Karpas-422 (cell line): ENCODE results near the gene TM9SF3. TPM values are rescaled to one million over a fixed set of nuclear protein-coding genes. Genes with fewer than 3 reads are reported as not detected.

Experiments used
- DNase-seq: peaks from one replicate; pipeline ENCODE4 v3.0.0-alpha.2; 2015
- H2AFZ ChIP-seq: fragments of 200-600 bp; sonication (generic); 2 replicates; pipeline ENCODE4 v1.6.1; 2014; ENCODE audit warnings: antibody characterized with exemption, low read length, mixed read lengths
- H3K27ac ChIP-seq: fragments of 200-600 bp; sonication (generic); 2 replicates; pipeline ENCODE4 v1.5.1; 2014; ENCODE audit warnings: mild to moderate bottlenecking, low read length, moderate library complexity
- H3K27me3 ChIP-seq: fragments of 200-600 bp; sonication (generic); 2 replicates; pipeline ENCODE4 v1.6.1; 2014; ENCODE audit warnings: low read length, mixed read lengths
- H3K36me3 ChIP-seq: fragments of 200-600 bp; sonication (generic); 2 replicates; pipeline ENCODE4 v1.6.1; 2014; ENCODE audit warnings: low read length, mixed read lengths; ENCODE audit not compliant: insufficient read depth
- H3K4me1 ChIP-seq: fragments of 200-600 bp; sonication (generic); 2 replicates; pipeline ENCODE4 v1.6.1; 2014; ENCODE audit warnings: mild to moderate bottlenecking, low read length, mixed read lengths
- H3K4me2 ChIP-seq: fragments of 200-600 bp; sonication (generic); 2 replicates; pipeline ENCODE4 v1.6.1; 2014; ENCODE audit warnings: low read length, low read depth, mild to moderate bottlenecking; ENCODE audit not compliant: poor library complexity, severe bottlenecking
- H3K4me3 ChIP-seq: fragments of 200-600 bp; sonication (generic); 2 replicates; pipeline ENCODE4 v1.5.1; 2014; ENCODE audit warnings: mild to moderate bottlenecking, antibody characterized with exemption, low read length, mixed read lengths
- H3K79me2 ChIP-seq: fragments of 200-600 bp; sonication (generic); 2 replicates; pipeline ENCODE4 v1.6.1; 2014; ENCODE audit warnings: mild to moderate bottlenecking, low read length, mixed read lengths
- H3K9ac ChIP-seq: fragments of 200-600 bp; sonication (generic); 2 replicates; pipeline ENCODE4 v1.6.0; 2014; ENCODE audit warnings: low read length
- H3K9me2 ChIP-seq: fragments of 200-600 bp; sonication (generic), shearing (Covaris generic); replicated peaks from 2 replicates; pipeline ENCODE4 v1.6.0; 2014; ENCODE audit warnings: mild to moderate bottlenecking, low read length, moderate library complexity; ENCODE audit not compliant: insufficient read depth
- H3K9me3 ChIP-seq: fragments of 300-700, 200-600 bp; sonication (generic); 2 replicates; pipeline ENCODE4 v1.6.1; 2014; ENCODE audit warnings: low read length, mixed read lengths
- H4K20me1 ChIP-seq: fragments of 200-600 bp; sonication (generic); 2 replicates; pipeline ENCODE4 v1.6.1; 2014; ENCODE audit warnings: mild to moderate bottlenecking, antibody characterized with exemption, low read length, low read depth; ENCODE audit not compliant: insufficient read depth
- total RNA-seq: library from RNA; depleted of rRNA; stranded (reverse); fragments of >200 nt; shearing (Covaris generic); gene quantifications from 2 replicates; pipeline ENCODE4 v1.2.3, GENCODE V29; 2014; ENCODE audit warnings: low replicate concordance

Gene TM9SF3
- total RNA-seq, 1 experiment from 2014 or later = 32.5 TPM

GRCh38 chr10:96609510-96609909, 22.7 kb upstream of the TM9SF3 start:
- no peak for DNase-seq
- H3K4me2 ChIP-seq = no peak overlapping the region
- H3K4me3 ChIP-seq = no peak overlapping the region
- no peak overlapping the region for H2AFZ ChIP-seq
- H3K4me1 ChIP-seq = no peaks in the 10 kb centered on the region
- H3K9me3 ChIP-seq = no peaks in the 10 kb centered on the region
- no peaks in the 10 kb centered on the region for H4K20me1 ChIP-seq
- H3K27me3 ChIP-seq = no peaks in the 10 kb centered on the region
- H3K27ac ChIP-seq = no peak overlapping the region
- H3K9me2 ChIP-seq = no peaks in the 10 kb centered on the region
- no peak overlapping the region for H3K9ac ChIP-seq
- peaks cover 21% of the 10 kb centered on the region for H3K36me3 ChIP-seq
- no peaks in the 10 kb centered on the region; the same call in 1 of the 2 replicates for H3K79me2 ChIP-seq

- no peaks in the 10 kb centered on the region for H3K9me2 ChIP-seq
- DNase-seq = no peak
- H3K79me2 ChIP-seq = no peaks in the 10 kb centered on the region; the same call in 1 of the 2 replicates
- H3K27me3 ChIP-seq = no peaks in the 10 kb centered on the region
- H4K20me1 ChIP-seq = no peaks in the 10 kb centered on the region
- no peak overlapping the region for H3K4me2 ChIP-seq
- peaks cover 23% of the 10 kb centered on the region for H3K36me3 ChIP-seq
- H3K9ac ChIP-seq = no peak overlapping the region
- H3K27ac ChIP-seq = no peak overlapping the region
- H3K4me3 ChIP-seq = no peak overlapping the region
- H3K4me1 ChIP-seq = no peaks in the 10 kb centered on the region
- no peak overlapping the region for H2AFZ ChIP-seq
- no peaks in the 10 kb centered on the region for H3K9me3 ChIP-seq
These were observed 22.0 kb upstream of the TM9SF3 start for GRCh38 chr10:96608805-96609204.

DNA sequence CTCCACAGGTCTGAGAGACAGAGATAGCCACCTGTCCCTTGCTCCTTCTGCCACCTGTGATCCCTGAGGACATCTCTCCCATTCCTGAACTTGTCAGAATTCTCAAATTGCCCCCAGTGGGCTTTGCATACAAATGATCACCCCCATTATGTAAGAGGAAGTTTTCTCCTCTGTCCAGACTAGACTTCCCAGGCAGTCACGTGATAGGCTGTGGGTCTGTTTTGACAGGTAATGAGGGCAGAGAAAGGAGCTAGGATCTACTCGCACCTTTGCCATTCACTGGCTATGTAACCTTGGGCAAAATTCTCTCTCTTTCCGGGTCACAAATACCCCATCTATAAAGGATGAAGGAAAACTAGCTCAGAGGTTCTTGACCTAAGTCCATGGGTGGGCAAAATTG, 21.4 kb upstream of the TM9SF3 start:
- Histone ChIP-seq H3K36me3 (peaks cover 23% of the 10 kb centered on the region), H3K79me2 (no peaks in the 10 kb centered on the region; the same call in 1 of the 2 replicates), H3K4me3 (no peak overlapping the region), H3K4me1 (no peaks in the 10 kb centered on the region), H3K9ac (no peak overlapping the region), H2AFZ (no peak overlapping the region), H3K9me2 (no peaks in the 10 kb centered on the region), H3K27me3 (no peaks in the 10 kb centered on the region), H3K4me2 (no peak overlapping the region), H4K20me1 (no peaks in the 10 kb centered on the region), H3K27ac (no peak overlapping the region), H3K9me3 (no peaks in the 10 kb centered on the region)
- no peak for DNase-seq

DNA sequence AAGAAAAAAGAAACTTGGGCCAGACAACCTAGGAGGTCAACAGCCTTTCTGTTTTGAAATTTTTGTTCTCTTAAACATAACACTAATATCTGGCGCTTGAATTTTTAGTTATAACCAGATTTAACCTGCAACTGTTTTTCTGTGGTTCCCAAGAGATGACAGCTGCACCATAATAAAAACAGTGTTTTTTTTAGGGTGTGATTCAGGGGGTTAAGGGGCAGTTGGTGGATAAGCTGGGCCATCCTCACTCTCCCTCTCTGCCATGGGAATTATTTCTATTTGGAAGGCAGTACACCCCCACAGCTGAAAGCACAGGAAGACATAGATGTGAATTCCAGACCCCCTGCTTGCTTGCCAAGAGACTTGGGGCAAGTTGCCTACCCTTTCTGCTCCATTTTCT, 20.1 kb upstream of the TM9SF3 start:
- Histone ChIP-seq H3K9me2 (no peaks in the 10 kb centered on the region), H3K9me3 (no peaks in the 10 kb centered on the region), H3K27ac (no peak overlapping the region), H3K4me1 (no peaks in the 10 kb centered on the region), H3K27me3 (no peaks in the 10 kb centered on the region), H3K9ac (no peak overlapping the region), H3K79me2 (no peaks in the 10 kb centered on the region; the same call in 1 of the 2 replicates), H3K4me3 (no peak overlapping the region), H4K20me1 (no peaks in the 10 kb centered on the region), H3K36me3 (peaks cover 22% of the 10 kb centered on the region), H2AFZ (no peak overlapping the region), H3K4me2 (no peak overlapping the region)
- DNase-seq = no peak

DNA sequence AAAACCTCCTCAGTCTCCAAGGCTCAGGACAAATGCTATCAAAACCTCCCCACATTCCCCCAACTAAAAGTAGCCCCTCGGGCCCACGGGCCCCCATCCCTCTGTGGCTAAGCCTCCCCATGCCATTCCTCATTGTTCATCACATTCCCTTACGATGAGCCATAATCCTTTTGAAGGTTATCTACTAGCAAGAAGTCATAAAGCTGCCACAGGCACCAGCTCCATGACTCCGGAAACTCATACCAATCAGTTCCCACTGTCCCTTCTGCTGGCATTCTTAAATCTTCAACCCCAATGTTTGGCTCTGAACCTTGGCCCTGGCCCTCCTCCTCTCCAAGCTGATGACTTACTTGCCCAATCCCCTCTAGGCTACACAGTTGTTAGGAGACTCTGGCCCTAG, 19.4 kb upstream of the TM9SF3 start:
- Histone ChIP-seq H4K20me1 (no peaks in the 10 kb centered on the region), H3K4me1 (no peaks in the 10 kb centered on the region), H3K9me3 (no peaks in the 10 kb centered on the region), H3K4me2 (no peak overlapping the region), H3K36me3 (peaks cover 20% of the 10 kb centered on the region), H2AFZ (no peak overlapping the region), H3K9ac (no peak overlapping the region), H3K79me2 (no peaks in the 10 kb centered on the region; the same call in 1 of the 2 replicates), H3K27me3 (no peaks in the 10 kb centered on the region), H3K4me3 (no peak overlapping the region), H3K9me2 (no peaks in the 10 kb centered on the region), H3K27ac (no peak overlapping the region)
- no peak for DNase-seq

- peaks cover 14% of the 10 kb centered on the region; the same call in 1 of the 2 replicates for H3K36me3 ChIP-seq
- H2AFZ ChIP-seq = no peak overlapping the region
- no peak overlapping the region for H3K27ac ChIP-seq
- no peak overlapping the region for H3K4me2 ChIP-seq
- no peaks in the 10 kb centered on the region for H3K27me3 ChIP-seq
- H3K9ac ChIP-seq = no peak overlapping the region
- H3K4me1 ChIP-seq = peaks cover 7% of the 10 kb centered on the region; the same call in 1 of the 2 replicates
- no peak for DNase-seq
- no peaks in the 10 kb centered on the region for H3K9me3 ChIP-seq
- no peak overlapping the region for H3K4me3 ChIP-seq
- no peaks in the 10 kb centered on the region for H3K79me2 ChIP-seq
- no peaks in the 10 kb centered on the region for H4K20me1 ChIP-seq
- H3K9me2 ChIP-seq = no peaks in the 10 kb centered on the region
These were observed 13.5 kb upstream of the TM9SF3 start for GRCh38 chr10:96600337-96600736.

DNA sequence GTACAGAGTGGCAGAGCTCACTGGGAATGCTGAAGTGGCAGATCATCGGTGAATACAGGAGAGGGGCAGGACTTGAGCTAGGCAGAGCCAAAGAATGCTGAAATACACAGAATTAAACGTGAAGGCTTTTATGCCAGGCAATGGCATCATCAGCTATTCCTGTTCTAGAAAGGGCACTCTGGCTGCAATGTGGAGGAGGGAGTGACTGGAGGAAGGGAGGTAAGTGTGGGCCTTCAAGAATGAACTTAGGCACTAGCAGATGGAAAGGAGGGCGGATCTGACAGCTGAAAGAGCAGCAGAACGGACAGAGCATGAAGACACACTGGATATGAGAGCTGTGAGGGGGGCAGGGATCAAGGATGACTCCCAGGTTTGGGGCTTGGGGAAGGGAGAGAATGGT, 12.0 kb upstream of the TM9SF3 start:
- Histone ChIP-seq H3K9me3 (no peaks in the 10 kb centered on the region), H2AFZ (no peak overlapping the region), H3K36me3 (peaks cover 27% of the 10 kb centered on the region; the same call in 1 of the 2 replicates), H3K27me3 (no peaks in the 10 kb centered on the region), H3K9ac (no peak overlapping the region), H3K4me1 (peaks cover 7% of the 10 kb centered on the region; the same call in 1 of the 2 replicates), H4K20me1 (no peaks in the 10 kb centered on the region), H3K27ac (no peak overlapping the region), H3K4me2 (no peak overlapping the region), H3K9me2 (no peaks in the 10 kb centered on the region), H3K79me2 (no peaks in the 10 kb centered on the region), H3K4me3 (no peak overlapping the region)
- no peak for DNase-seq

DNA sequence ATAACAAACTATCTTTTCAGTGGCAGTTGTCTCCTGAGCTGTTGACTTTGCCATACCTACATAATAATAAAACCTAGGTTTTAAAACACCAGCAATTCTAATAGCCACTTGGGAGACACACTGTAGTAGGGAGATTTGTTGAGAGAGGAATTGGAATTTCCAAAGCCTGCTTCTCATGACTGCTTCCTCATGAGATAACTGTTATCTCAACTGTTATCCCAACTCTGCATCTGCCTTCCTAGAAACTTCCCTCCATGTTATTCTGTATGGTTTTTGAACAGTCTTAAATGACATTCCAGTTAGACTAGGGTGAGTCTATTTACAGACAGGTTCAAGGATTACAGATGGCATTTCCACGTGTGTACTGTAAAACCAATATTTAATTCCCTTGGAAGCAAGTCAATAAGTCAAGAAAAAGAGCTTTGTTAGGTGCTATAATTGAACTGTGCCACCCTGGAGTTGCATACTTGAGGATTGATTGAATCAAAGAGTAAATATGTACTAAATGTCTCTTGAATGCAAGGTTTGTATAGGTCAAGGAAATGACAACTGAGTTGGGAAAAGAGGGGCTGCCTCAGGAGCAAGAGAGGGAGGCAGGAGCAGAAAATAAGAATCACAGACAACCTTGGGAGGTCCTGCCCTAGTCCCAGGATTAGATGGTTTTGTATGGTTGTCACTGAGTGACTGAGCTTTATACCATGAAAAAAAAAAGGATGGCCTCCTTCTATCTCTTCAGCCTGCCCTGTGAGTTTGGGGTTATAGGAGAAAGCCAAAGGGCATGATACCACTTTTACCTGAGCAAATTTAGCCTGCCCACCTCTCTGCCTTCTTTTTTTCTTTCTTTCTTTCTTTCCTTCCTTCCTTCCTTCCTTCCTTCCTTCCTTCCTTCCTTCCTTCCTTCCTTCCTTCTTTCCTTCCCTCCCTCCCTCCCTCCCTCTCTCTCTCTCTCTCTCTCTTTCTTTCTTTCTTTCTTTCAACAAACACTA, 9.9 kb upstream of the TM9SF3 start:
- Histone ChIP-seq H3K4me1 (peaks cover 7% of the 10 kb centered on the region; the same call in 1 of the 2 replicates), H4K20me1 (no peaks in the 10 kb centered on the region), H3K9me2 (no peaks in the 10 kb centered on the region), H3K79me2 (no peaks in the 10 kb centered on the region), H3K9ac (no peak overlapping the region), H3K4me2 (no peak overlapping the region), H2AFZ (no peak overlapping the region), H3K36me3 (peaks cover 33% of the 10 kb centered on the region; the same call in 1 of the 2 replicates), H3K27me3 (no peaks in the 10 kb centered on the region), H3K27ac (no peak overlapping the region), H3K4me3 (no peak overlapping the region), H3K9me3 (no peaks in the 10 kb centered on the region)
- DNase-seq = no peak
